Astrocyte (in vitro differentiated cells and primary cell): Measurements from ENCODE around the gene NTM.

Experiments used
- EZH2 ChIP-seq: IDR thresholded peaks from 2 replicates; pipeline ENCODE4 v1.6.1; 2012; ENCODE audit warnings: mild to moderate bottlenecking, low read length, inconsistent platforms; ENCODE audit not compliant: insufficient read depth
- TF ChIP-seq, protein P1 (sequence below): IDR thresholded peaks from 2 replicates; pipeline ENCODE4 v1.5.1; 2011; ENCODE audit warnings: low read depth, mild to moderate bottlenecking, inconsistent platforms, low read length, moderate library complexity; ENCODE audit not compliant: insufficient read depth

DNA sequence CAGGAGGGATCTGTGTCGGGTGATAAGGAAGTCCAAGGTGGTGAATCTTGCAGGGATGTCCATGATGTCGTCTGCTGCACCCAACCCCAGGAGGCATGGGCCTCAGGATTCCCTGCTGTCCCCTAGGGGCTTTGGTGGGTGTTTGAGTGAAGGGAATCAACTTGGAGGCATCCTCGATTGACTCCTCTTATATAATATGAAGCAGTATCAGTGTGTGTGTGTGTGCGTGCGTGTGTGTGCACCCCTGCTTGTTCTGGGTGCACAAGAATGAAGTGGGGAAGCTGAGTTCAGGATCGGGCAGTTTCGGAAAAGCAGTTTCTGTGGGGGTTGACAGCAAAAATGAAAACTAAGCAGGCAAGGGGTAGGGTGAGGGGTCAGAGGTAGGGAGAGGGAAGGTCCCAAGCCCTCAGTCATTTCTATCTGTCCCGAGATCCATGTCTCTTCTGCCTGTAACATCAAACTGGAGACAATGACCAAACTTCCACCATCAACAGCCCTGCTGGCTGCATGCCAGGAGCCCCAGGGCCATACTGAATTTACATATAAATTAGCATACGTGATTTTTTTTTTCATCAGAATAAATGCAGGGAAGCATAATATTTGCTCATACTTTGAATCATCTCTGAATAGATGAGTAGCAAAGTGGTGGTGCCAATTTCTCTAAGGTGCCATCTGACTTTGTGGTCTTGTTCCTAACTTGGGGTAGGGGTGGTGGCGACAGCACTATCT, 2.0 kb downstream of the NTM start:
- no peak for TF ChIP-seq EZH2
- TF ChIP-seq, protein P1, sequence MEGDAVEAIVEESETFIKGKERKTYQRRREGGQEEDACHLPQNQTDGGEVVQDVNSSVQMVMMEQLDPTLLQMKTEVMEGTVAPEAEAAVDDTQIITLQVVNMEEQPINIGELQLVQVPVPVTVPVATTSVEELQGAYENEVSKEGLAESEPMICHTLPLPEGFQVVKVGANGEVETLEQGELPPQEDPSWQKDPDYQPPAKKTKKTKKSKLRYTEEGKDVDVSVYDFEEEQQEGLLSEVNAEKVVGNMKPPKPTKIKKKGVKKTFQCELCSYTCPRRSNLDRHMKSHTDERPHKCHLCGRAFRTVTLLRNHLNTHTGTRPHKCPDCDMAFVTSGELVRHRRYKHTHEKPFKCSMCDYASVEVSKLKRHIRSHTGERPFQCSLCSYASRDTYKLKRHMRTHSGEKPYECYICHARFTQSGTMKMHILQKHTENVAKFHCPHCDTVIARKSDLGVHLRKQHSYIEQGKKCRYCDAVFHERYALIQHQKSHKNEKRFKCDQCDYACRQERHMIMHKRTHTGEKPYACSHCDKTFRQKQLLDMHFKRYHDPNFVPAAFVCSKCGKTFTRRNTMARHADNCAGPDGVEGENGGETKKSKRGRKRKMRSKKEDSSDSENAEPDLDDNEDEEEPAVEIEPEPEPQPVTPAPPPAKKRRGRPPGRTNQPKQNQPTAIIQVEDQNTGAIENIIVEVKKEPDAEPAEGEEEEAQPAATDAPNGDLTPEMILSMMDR, result no peak
